Measurements from ENCODE around the gene LRRC3C.

- no peak for TF ChIP-seq CTCF (IDR thresholded peaks at IDR 0.05; ENCODE audit: insufficient read depth, low read length)
- TF ChIP-seq GABPA (IDR thresholded peaks at IDR 0.05; ENCODE audit: low read depth): no peak
- TF ChIP-seq POLR2AphosphoS5 (IDR thresholded peaks at IDR 0.05; ENCODE audit: low read depth): no peak
- TF ChIP-seq, protein P1, sequence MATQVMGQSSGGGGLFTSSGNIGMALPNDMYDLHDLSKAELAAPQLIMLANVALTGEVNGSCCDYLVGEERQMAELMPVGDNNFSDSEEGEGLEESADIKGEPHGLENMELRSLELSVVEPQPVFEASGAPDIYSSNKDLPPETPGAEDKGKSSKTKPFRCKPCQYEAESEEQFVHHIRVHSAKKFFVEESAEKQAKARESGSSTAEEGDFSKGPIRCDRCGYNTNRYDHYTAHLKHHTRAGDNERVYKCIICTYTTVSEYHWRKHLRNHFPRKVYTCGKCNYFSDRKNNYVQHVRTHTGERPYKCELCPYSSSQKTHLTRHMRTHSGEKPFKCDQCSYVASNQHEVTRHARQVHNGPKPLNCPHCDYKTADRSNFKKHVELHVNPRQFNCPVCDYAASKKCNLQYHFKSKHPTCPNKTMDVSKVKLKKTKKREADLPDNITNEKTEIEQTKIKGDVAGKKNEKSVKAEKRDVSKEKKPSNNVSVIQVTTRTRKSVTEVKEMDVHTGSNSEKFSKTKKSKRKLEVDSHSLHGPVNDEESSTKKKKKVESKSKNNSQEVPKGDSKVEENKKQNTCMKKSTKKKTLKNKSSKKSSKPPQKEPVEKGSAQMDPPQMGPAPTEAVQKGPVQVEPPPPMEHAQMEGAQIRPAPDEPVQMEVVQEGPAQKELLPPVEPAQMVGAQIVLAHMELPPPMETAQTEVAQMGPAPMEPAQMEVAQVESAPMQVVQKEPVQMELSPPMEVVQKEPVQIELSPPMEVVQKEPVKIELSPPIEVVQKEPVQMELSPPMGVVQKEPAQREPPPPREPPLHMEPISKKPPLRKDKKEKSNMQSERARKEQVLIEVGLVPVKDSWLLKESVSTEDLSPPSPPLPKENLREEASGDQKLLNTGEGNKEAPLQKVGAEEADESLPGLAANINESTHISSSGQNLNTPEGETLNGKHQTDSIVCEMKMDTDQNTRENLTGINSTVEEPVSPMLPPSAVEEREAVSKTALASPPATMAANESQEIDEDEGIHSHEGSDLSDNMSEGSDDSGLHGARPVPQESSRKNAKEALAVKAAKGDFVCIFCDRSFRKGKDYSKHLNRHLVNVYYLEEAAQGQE (IDR thresholded peaks at IDR 0.05; ENCODE audit: insufficient replicate concordance, low read depth): no peak
Measured at GRCh38 chr17:39946551-39947330, 19.2 kb downstream of the LRRC3C start.

Measured in HL-60 (cell line).